GM20000 (cell line): ENCODE measurements around the gene ZNF835.

ENCODE experiments used
- DNase-seq: peaks from one replicate; pipeline ENCODE4 v3.0.0; 2012; ENCODE audit warnings: low spot score
- TF ChIP-seq, protein P1 (sequence below): IDR thresholded peaks from 2 replicates; pipeline ENCODE4 v1.5.1; 2012; ENCODE audit warnings: mild to moderate bottlenecking, control low read depth; ENCODE audit errors: extremely low read depth, missing control alignments

Gene ZNF835

DNA sequence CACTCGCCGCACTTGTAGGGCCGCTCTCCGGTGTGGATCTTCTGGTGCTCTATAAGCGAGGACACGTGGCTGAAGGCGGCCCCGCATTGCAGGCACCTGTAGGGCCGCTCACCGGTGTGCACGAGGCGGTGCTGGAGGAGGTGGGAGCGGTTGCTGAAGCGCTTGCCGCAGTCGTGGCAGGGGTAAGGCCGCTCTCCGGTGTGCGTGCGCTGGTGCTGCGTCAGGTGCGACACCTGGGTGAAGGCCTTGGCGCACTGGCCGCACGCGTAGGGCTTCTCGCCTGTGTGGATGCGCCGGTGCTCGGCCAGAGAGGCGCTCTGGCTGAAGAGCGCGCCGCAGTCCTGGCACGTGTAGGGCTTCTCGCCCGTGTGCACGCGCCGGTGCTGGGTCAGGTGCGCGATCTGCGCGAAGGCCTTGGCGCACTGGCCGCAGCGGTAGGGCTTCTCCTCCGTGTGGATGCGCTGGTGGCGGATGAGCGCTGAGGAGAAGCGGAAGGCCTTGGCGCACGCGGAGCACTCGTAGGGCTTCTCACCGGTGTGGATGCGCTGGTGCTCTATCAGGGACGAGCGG lies 7.5 kb downstream of the ZNF835 start:
- DNase-seq: no peak
- TF ChIP-seq, protein P1, sequence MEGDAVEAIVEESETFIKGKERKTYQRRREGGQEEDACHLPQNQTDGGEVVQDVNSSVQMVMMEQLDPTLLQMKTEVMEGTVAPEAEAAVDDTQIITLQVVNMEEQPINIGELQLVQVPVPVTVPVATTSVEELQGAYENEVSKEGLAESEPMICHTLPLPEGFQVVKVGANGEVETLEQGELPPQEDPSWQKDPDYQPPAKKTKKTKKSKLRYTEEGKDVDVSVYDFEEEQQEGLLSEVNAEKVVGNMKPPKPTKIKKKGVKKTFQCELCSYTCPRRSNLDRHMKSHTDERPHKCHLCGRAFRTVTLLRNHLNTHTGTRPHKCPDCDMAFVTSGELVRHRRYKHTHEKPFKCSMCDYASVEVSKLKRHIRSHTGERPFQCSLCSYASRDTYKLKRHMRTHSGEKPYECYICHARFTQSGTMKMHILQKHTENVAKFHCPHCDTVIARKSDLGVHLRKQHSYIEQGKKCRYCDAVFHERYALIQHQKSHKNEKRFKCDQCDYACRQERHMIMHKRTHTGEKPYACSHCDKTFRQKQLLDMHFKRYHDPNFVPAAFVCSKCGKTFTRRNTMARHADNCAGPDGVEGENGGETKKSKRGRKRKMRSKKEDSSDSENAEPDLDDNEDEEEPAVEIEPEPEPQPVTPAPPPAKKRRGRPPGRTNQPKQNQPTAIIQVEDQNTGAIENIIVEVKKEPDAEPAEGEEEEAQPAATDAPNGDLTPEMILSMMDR: no peak

GRCh38 chr19:56661248-56661647 lies 10.3 kb downstream of the ZNF835 start:
- TF ChIP-seq, protein P1: no peak
- DNase-seq: no peak

- TF ChIP-seq, protein P1: no peak
- DNase-seq: no peak
Observed at GRCh38 chr19:56660381-56661107, 11.0 kb downstream of the ZNF835 start.

DNA sequence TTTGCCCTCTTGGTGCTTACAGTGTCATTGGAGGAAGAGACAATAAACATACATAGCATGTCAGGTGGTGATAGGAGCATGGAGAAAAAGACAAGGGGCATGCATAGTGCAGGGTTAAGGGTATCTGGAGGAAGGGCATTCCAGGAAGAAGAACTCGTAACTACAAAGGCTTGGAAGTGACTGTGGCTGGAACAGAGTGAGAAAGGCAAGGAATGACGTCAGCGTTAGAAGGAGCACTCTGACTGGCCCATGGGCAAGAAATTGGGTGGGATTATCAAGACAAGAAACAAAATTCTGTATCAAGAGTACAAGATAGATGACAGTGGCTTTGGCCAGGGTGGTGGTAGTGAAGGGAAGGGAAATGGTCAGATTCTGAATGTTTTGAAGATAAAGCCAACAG lies 17.4 kb downstream of the ZNF835 start:
- no peak for DNase-seq
- TF ChIP-seq, protein P1: no peak

DNA sequence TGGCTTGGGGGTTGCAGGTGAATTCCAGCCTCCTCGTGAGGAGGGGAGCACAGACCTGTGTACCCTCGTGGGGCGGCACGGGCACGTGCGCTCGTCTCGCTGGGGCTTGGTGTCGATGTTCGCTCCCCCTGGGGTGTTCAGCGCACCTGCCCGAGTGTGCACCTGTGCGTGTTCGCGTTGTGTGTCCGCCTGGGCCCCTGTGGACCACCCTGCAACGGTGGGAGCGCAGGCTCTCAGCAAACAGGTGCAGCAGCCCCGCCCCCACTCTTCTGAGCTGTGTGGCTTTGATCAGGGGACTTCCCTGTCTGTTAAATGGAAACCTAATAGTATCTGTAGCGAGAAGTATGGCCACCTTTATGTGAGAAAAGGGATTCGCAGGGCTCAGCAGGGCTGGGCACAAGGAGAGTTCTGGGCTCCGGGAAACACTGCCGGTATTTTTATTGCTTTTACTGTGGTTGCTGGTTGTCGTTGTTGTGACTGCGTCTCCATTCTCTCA lies 28.0 kb downstream of the ZNF835 start:
- no peak for DNase-seq
- TF ChIP-seq, protein P1: no peak

- TF ChIP-seq, protein P1: no peak
- no peak for DNase-seq
Observed at GRCh38 chr19:56642711-56643459, 28.7 kb downstream of the ZNF835 start, which contains the start of gene SMIM17. Gene SMIM17, plus strand, starts transcription at chr19:56643159. Its CDS starts 2,509 bp downstream, at chr19:56645668.

GRCh38 chr19:56639217-56639616 lies 32.3 kb downstream of the ZNF835 start:
- TF ChIP-seq, protein P1: no peak
- DNase-seq: no peak
